NOMO-1 (cell line): ENCODE measurements around the gene HERC2.

Source experiments
- DNase-seq, 2 experiments: peaks; one replicate each; lab custom pipeline; 2025; ENCODE audit not compliant: unreplicated experiment in 2 of 2; lab: John Stamatoyannopoulos, UW

Gene HERC2

DNA sequence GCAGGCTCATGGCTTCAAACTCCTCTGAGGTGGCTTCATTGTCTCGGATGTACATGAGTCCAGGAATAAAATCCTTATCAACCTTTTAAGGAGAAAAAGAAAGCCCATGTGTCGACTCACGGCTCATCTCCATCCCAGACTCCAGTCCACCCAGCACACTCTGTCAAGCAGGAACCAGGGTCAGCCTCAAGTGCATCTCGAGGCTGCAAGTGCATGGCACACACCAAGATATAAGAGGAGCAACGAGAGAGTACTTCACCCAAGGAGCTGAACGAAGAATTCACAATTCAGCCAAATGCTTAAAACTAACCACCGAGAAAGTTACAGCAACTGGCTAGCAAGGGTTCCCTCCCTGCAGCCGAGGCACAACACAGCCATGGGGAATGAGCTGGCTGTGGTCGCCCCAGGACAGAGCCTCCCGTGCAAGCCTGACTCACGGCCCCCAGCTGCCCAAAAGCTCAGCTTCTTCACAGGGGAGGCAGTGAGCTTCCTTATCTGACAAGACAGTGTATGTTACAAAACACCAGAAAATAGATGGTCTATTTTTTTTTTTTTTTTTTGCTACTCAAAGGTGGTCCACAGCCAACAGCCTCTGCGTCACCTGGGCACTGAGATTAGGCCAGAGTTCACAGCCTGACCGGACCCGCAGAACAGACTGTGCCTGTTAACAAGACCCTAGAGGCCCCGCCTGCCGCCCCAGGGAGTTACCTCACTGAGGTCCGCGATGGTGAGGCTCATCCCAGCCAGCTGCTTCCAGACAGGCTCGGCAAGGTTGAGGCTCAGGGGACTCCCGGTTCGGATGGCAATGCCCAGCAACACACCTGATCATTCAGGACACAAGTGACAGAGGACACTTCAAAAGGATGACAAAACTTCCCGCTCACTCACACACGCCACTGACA, 207.0 kb downstream of the HERC2 start:
- no peak for DNase-seq

DNA sequence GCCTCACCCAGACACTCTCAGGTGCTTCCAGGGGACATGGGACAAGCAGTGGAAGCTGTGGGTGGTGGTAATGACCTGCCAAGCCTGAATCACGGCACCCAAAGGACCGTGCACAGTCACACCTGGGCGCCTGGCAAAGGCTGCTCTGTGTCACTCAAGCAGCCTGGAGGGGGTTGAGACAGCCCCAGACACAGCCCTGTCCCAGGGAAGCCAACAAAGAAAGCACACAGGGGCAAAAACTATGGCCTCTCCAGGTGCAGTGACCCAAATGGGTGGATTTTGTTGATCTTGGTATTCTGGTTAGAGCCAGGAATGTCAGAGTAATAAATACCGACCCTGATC, 207.9 kb downstream of the HERC2 start:
- DNase-seq = no peak

- no peak for DNase-seq
These were observed 208.4 kb downstream of the HERC2 start for GRCh38 chr15:28113394-28114113.

DNA sequence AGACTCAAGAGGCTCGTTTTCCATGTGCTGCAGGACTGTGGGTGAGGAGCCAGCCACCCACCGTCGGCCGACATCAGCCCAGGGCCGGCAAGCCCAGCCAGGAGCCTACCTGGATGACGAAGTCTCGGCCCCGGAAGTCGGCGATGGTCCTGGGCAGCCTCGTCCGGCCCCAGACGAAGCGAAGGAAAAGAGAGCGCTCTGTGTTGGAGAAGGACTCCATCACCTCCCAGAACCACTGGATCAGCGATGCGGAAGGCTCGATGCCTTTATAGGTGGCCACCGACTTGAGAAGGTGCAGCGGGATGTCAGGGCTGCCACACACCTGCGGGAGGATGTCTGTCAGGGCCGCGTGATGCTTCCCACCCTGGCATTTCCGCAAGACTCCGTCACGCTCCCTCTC, 209.0 kb downstream of the HERC2 start:
- DNase-seq = no peak

GRCh38 chr15:28112101-28112760, 209.7 kb downstream of the HERC2 start:
- DNase-seq = no peak

- DNase-seq = no peak
These were observed 210.4 kb downstream of the HERC2 start for GRCh38 chr15:28111543-28111942.

DNA sequence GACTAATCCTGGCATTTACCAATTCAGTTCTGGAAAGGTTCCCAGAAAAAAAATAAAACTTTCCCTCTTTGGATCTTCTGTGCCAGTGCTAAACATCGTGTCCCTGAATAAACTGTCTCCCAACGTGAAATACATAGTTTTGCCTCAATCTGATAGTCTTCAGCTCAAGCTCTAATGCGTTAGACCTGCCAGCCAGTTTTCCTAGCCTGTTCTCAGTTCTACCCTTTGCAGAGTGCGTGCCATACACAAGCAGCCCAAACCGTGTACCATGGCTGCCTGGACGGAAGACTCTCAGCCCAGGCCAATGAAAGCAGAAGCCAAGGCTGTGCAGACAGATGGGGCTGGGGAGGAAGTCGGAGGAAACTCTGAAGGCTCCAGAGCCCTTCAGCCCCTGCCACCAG, 211.5 kb downstream of the HERC2 start:
- DNase-seq = no peak

DNA sequence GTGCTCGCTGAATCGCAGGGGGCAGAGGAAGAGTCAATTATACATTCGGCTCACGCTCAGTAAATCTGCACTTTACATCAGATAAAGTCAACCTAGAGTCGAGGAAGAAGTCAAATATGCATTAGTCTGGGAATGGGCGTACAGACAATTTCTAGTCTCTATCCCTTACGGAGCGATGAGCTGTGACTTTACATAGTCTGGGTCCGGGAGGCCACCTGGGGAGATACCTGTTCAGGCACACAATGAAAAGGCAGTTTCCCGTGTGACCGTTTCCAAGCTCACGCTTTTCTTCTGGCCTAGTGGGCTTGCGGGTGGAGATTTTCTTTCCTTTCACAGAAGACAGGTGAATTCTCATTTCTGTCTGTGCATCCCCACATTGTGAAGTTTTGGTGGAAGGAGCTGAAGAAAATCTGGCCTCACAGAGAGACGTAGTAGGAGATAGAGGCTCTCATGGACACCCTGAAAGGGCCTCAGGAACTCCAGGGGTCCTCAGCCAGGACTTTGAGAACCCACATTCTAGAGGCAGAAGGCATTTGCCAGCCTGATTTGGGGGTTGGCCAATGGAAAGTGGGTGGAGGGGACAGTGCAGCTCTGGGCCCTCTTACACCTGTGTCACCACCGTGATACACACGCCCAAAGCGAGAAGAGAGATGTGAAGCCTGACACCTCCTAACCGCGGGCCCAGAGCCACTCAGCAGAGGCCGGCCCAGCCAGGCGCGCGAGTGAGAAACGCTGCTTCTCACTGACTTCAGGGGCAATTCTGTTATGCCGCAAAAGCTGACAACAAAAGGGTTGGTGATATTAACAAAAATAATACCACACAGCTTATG, 212.1 kb downstream of the HERC2 start:
- no peak for DNase-seq

DNA sequence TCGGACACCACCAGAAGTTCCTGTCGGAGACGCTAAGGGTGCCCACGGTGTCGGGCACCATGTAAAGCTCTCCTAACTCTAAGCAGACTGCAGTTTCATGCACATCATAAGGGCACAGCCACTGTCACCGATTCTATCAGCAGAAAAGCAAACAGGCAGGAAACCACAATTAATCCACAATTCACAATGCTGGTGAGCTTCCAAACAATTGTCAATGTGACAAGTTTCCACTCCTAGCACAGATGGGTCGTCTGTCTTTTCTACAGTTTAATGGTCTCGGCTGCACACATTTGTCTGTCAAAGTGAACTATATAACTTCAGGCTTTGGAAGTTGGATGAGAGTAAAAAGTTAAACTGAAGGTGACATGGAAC, 214.1 kb downstream of the HERC2 start:
- no peak for DNase-seq

GRCh38 chr15:28107111-28107903, 214.7 kb downstream of the HERC2 start:
- no peak for DNase-seq

- DNase-seq = no peak
These were observed 215.5 kb downstream of the HERC2 start for GRCh38 chr15:28106294-28107110.

- no peak for DNase-seq
These were observed 216.2 kb downstream of the HERC2 start for GRCh38 chr15:28105793-28106192.

- no peak for DNase-seq
These were observed 216.7 kb downstream of the HERC2 start for GRCh38 chr15:28105224-28105791.

DNA sequence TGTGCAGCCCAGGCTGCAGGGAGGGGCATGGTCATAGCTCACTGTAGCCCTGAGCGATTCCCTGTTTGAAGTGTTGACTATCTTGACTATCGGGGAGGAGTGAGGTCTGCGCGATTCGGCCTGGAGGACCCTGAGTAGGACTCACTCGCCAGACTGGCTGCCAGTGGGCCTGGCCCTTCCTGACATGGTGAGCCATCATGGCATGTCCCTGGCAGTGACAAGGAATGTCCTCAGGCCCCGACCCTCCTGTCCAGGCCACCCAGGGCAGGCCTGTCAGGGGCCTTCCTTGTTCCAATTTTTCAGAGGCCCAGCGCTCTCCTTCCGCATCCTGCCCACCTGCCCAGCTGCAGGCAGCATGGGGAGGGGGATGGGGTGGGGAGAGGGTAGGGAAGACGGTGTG, 217.7 kb downstream of the HERC2 start:
- DNase-seq = no peak

DNA sequence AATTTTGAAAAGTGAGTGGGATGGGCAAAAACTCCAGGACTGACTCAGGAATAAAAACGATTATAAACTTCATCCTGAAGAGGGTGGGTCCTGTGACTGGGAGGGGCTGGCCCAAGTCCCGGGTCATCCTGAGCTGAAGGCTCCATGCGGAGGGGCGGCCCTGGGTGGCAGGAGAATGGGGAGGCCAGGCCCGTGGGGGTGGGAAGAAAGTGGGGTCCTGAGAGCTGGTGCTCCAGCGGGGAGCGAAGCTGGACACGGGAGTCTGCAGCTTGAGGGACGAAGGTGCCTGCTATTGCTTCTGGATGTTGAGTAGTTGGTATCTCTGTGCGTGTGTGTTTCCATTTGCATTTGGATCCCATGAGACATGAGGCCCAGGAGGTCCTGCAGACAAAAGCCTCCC, 218.1 kb downstream of the HERC2 start:
- no peak for DNase-seq

GRCh38 chr15:28101983-28102441, 220.0 kb downstream of the HERC2 start:
- DNase-seq = no peak

DNA sequence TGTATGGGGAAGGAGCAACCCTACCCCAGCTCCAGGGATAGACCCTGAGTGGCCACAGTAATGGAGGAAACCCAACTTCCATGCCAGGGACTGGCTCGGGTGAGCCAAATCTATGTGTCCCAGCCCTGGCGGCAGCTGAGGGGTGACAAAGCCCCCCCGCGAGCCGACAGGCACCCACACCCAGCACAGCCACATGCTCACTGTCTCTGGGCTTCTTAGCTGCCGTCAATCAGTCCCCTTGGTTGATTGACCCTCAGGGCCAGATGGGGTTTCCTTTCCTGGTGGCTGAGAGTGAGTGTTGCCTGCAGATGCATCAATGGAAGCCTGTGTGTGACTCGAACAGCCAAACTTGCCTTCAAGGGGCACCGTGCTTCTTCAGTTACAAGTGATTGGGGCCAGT, 220.8 kb downstream of the HERC2 start:
- no peak for DNase-seq

DNA sequence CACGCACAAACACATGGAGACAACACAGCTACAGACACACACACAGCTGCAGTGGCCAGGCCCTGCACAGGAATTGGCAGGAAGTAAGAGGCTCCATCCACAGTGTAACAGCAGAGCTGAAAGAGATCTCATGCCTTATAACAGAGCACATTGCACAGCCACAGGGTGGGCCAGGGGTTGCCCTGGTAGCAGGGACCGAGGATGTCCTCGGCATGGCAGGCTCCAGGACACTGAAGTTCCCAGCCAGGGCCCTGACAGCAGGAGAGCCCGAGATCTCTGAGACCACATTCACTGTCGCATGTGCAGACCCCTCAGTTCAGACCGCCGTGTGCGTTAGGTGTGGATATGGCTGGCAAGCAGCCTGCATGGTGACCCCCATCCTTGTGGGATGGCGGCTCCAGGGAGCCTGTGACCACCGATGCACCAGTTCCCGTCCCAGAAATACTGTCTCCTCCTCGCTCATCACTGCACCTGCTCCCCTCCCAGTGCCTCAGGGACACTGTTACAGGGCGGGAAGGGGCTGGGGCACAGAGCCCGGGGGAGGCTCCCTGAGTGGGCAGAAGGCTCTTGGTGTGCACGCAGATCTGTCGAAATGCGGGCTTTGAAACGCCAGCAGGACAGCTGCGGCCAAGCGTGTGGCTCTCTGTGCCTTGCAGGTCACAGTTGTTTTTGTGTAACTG, 221.3 kb downstream of the HERC2 start:
- DNase-seq = no peak
